ENCODE results near the gene XXYLT1.

Gene XXYLT1

GRCh38 chr3:195286115-195286872 lies 15.3 kb upstream of the XXYLT1 start:
- Histone ChIP-seq H3K9ac (no peak overlapping the region), H3K27ac (no peak overlapping the region), H3K9me3 (replicated peaks in 1 of 11) (no peaks in the 10 kb centered on the region), H4K20me1 (peaks cover 0 to 7% (median 0%) of the 10 kb centered on the region in 11 experiments; a peak in 2 of 22 replicates), H3K4me1 (no peaks in the 10 kb centered on the region), H3K36me3 (peaks cover 73 to 99% (median 87%) of the 10 kb centered on the region in 11 experiments), H3K4me2 (no peak overlapping the region), H3K27me3 (no peaks in the 10 kb centered on the region), H3K4me3 (no peak overlapping the region)
- no peak for TF ChIP-seq Cebpa-rat (IDR thresholded peaks at IDR 0.05)

DNA sequence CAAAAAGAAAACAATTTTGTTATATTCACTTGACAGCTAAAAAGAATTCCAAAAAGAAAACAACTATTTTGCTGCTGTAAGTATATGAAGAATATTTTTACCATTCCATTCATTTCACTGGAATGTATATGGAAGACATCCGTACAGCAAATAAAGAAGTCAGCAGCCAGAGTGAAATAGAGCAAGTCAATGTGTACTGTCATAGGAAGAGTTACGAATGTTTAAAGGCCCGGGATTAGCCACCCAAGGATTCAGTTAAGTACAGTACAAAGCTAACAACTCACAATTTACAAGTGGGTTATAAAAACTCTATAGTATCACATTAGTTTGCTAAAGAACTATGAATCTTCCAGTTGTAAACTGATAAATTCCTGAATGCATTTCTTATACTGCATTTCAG lies 14.4 kb upstream of the XXYLT1 start:
- H3K4me1 ChIP-seq, result no peaks in the 10 kb centered on the region
- H3K4me2 ChIP-seq, result no peak overlapping the region
- no peak overlapping the region for H3K9ac ChIP-seq
- H3K36me3 ChIP-seq, result peaks cover 64 to 99% (median 83%) of the 10 kb centered on the region in 11 experiments
- no peaks in the 10 kb centered on the region for H3K27me3 ChIP-seq
- H3K27ac ChIP-seq, result no peak overlapping the region
- H3K9me3 ChIP-seq (replicated peaks in 1 of 11), result no peaks in the 10 kb centered on the region
- H3K4me3 ChIP-seq, result no peak overlapping the region
- no peak for TF ChIP-seq Cebpa-rat (IDR thresholded peaks at IDR 0.05)
- H4K20me1 ChIP-seq, result peaks cover 0 to 7% (median 0%) of the 10 kb centered on the region in 11 experiments; a peak in 2 of 22 replicates

- Histone ChIP-seq H3K9me3 (replicated peaks in 1 of 11) (no peaks in the 10 kb centered on the region), H4K20me1 (peaks cover 0 to 7% (median 0%) of the 10 kb centered on the region in 11 experiments; a peak in 2 of 22 replicates), H3K4me1 (no peaks in the 10 kb centered on the region), H3K4me3 (no peak overlapping the region), H3K27ac (no peak overlapping the region), H3K4me2 (no peak overlapping the region), H3K9ac (no peak overlapping the region), H3K36me3 (peaks cover 59 to 99% (median 80%) of the 10 kb centered on the region in 11 experiments), H3K27me3 (no peaks in the 10 kb centered on the region)
- TF ChIP-seq Cebpa-rat (IDR thresholded peaks at IDR 0.05), result no peak
Measured at GRCh38 chr3:195284842-195285241, 13.9 kb upstream of the XXYLT1 start.

- H3K9me3 ChIP-seq (replicated peaks in 1 of 11), result no peaks in the 10 kb centered on the region
- H3K4me3 ChIP-seq, result no peak overlapping the region
- peaks cover 50 to 98% (median 73%) of the 10 kb centered on the region in 11 experiments for H3K36me3 ChIP-seq
- H3K4me2 ChIP-seq, result no peak overlapping the region
- H3K27me3 ChIP-seq, result no peaks in the 10 kb centered on the region
- H3K9ac ChIP-seq, result no peak overlapping the region
- TF ChIP-seq Cebpa-rat (IDR thresholded peaks at IDR 0.05), result no peak
- H3K27ac ChIP-seq, result no peak overlapping the region
- H4K20me1 ChIP-seq, result peaks cover 0 to 7% (median 0%) of the 10 kb centered on the region in 11 experiments; a peak in 2 of 22 replicates
- no peaks in the 10 kb centered on the region for H3K4me1 ChIP-seq
Measured at GRCh38 chr3:195282961-195283360, 12.0 kb upstream of the XXYLT1 start.

GRCh38 chr3:195274259-195274966 lies 3.5 kb upstream of the XXYLT1 start:
- Histone ChIP-seq H3K4me1 (peaks cover 17 to 20% (median 19%) of the 10 kb centered on the region in 10 experiments), H3K27ac (no peak overlapping the region), H4K20me1 (peaks cover 0 to 12% (median 8%) of the 10 kb centered on the region in 11 experiments; a peak in 15 of 22 replicates), H3K4me3 (no peak overlapping the region), H3K27me3 (no peaks in the 10 kb centered on the region), H3K36me3 (peaks cover 18 to 54% (median 29%) of the 10 kb centered on the region in 11 experiments; a peak in 21 of 22 replicates), H3K4me2 (no peak overlapping the region), H3K9ac (no peak overlapping the region), H3K9me3 (replicated peaks in 1 of 11) (no peaks in the 10 kb centered on the region)
- no peak for TF ChIP-seq Cebpa-rat (IDR thresholded peaks at IDR 0.05)

DNA sequence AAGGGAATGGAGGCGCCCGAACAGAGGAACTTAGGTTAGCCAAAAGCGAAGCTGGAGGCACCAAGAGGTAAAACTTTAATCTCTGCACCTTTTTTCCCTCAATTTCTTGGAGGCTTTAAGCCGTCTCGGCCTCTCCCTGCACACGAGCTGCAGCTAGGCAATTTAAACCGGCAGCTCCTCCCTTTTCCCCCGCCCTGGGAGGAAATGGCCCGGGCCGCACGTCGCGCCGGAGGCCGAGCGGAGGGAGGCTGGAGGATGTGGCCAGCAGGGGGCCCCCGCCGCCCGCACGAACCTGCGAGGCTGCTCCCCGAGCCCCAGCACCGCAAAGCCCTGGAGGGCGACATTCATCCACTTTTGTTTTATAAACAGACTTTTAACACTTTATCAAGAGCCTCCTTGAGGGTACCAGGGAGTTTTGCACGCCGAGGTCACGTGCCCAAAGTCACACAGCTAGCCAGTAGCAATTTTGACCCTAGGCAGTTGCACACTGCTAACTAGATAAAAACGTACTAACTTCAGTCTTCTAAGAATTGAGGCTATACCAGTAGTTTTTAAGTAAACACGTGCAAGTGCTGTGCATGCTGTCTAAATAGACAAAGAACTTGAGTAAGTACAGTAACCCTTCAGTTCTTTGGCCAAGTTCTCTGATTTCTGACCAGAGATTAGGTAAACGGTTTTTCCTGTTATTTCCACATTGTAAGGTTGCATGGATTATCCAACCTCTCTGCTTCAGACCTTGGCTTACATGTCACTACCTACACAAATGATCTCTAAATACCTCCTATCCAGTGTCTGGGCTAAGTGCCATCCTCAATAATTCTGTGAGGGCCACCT lies 668 bp upstream of the XXYLT1 start:
- peak overlapping the region; percentile 68 to 88 (median 73) for H3K4me3 ChIP-seq
- H3K27me3 ChIP-seq, result no peaks in the 10 kb centered on the region
- H3K4me1 ChIP-seq, result peaks cover 29 to 45% (median 34%) of the 10 kb centered on the region in 10 experiments
- peak overlapping the region; percentile 72 to 100 (median 96) for H3K4me2 ChIP-seq
- peaks cover 2 to 40% (median 20%) of the 10 kb centered on the region in 11 experiments; a peak in 20 of 22 replicates for H3K36me3 ChIP-seq
- H3K27ac ChIP-seq, result peak overlapping the region in 10 of 11 experiments; percentile 75 to 91 (median 86); a peak in 21 of 22 replicates
- peak overlapping the region; percentile 78 to 92 (median 88) for H3K9ac ChIP-seq
- H3K9me3 ChIP-seq (replicated peaks in 1 of 11), result no peaks in the 10 kb centered on the region
- no peak for TF ChIP-seq Cebpa-rat (IDR thresholded peaks at IDR 0.05)
- H4K20me1 ChIP-seq, result peaks cover 0 to 39% (median 19%) of the 10 kb centered on the region in 11 experiments; a peak in 17 of 22 replicates

DNA sequence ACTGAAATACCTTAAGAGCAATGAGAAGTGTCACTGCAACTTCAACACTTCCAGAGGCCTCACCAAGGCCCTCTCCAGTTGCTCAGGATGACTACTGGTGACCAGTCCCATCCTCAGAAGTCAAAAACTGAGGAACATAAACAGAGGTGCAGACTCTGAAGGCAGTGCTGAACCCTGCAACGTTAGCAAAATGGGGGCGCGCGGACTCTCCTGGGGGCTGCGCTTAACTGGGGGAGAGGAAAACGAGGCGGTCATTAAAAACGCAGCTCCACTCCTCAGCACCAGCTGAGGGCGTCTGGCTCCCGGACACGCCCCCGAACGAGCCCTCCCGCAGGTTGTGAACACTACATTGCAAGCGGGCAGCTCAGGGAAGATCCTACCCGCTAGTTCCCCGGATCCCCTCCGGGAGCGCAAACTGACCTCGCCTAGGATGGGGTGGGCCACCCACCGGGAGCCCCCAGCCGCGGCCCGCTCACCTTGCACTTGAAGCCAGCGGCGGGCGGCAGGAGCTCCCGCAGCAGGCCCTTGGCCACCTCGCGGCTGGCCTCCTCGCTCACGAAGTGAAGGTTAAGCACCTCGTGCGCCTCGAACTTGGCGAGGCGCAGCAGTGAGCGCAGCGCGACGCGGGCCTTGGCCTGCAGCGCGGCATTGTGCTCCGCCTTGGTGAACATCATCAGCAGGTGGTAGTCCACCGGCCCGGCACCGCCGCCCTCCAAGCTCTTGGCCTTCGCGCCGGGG lies 711 bp downstream of the XXYLT1 start:
- Histone ChIP-seq H3K4me1 (peaks cover 29 to 50% (median 34%) of the 10 kb centered on the region in 10 experiments), H3K4me3 (peak overlapping the region; percentile 68 to 88 (median 73)), H3K9ac (peak overlapping the region; percentile 78 to 92 (median 88)), H3K36me3 (peaks cover 0 to 40% (median 22%) of the 10 kb centered on the region in 11 experiments; a peak in 19 of 22 replicates), H4K20me1 (peaks cover 0 to 52% (median 22%) of the 10 kb centered on the region in 11 experiments; a peak in 17 of 22 replicates), H3K27me3 (no peaks in the 10 kb centered on the region), H3K27ac (peak overlapping the region in 10 of 11 experiments; percentile 75 to 91 (median 86); a peak in 20 of 22 replicates), H3K9me3 (replicated peaks in 1 of 11) (no peaks in the 10 kb centered on the region), H3K4me2 (peak overlapping the region; percentile 89 to 100 (median 96))
- no peak for TF ChIP-seq Cebpa-rat (IDR thresholded peaks at IDR 0.05)

All from BLaER1 treated with 17β-estradiol and CSF1 and Interleukin-3, amounts not matched to agents 10 nM and 100 nM (cell line).